GM12878 (cell line): ENCODE measurements around the gene GALNT12. TPM values are rescaled to one million over a fixed set of nuclear protein-coding genes. Genes with fewer than 3 reads are reported as not detected.

Experiments
- ATAC-seq: fragments of 200-7000 bp; cut with Tn5 transposase; 3 replicates; pipeline ENCODE4 v1.9.1; 2020; ENCODE audit warnings: mild to moderate bottlenecking, moderate library complexity
- BruUV-seq: library from RNA; stranded (reverse); fragments of 400-500 nt; replicated peaks from 2 replicates; lab custom pipeline; 2021; lab: Mats Ljungman, UMichigan
- CTCF ChIA-PET: fragments of 300-600 bp; sonication (Branson Sonifier 250); formaldehyde crosslinking; extraction: SDS; loops from one replicate; lab custom pipeline; 2021; ENCODE audit warnings: inconsistent platforms; lab: Yijun Ruan, JAX
- POLR2A ChIA-PET: fragments of 350-600 bp; formaldehyde crosslinking; extraction: SDS; loops from one replicate; lab custom pipeline; 2021; ENCODE audit warnings: inconsistent platforms; lab: Charles Lee
- RAD21 ChIA-PET: fragments of 300-600 bp; sonication (Branson Sonifier 250); formaldehyde crosslinking; loops from one replicate; lab custom pipeline; 2023; ENCODE audit warnings: antibody characterized with exemption; ENCODE audit not compliant: unreplicated experiment; lab: Charles Lee
- SMC1A ChIA-PET: fragments of 300-600 bp; sonication (Branson Sonifier 250); formaldehyde crosslinking; loops from one replicate; lab custom pipeline; 2023; ENCODE audit not compliant: unreplicated experiment, uncharacterized antibody; lab: Charles Lee
- DNase-seq: peaks from one replicate; pipeline ENCODE4 v3.0.0-alpha.2; 2011; ENCODE audit warnings: low read depth, low spot score
- FAIRE-seq: peaks from 3 replicates; lab custom pipeline; 2011; peaks lifted over from hg19 to GRCh38; lab: Jason Lieb, UNC
- H2AFZ ChIP-seq: 2 replicates; pipeline ENCODE4 v1.6.0; 2011; ENCODE audit warnings: low read depth, low read length, control low read depth; ENCODE audit not compliant: control insufficient read depth
- H3K27ac ChIP-seq: 2 replicates; pipeline ENCODE4 v1.5.1; 2011; ENCODE audit warnings: control low read depth; ENCODE audit not compliant: control insufficient read depth, insufficient read depth
- H3K27me3 ChIP-seq, 2 experiments: replicated peaks in 1 of 2; 2 replicates each; pipeline versions ENCODE4 v1.6.0 to v1.6.1; 2011; ENCODE audit warnings: low read length in 1 of 2; ENCODE audit not compliant: control insufficient read depth in 2 of 2, insufficient read depth in 2 of 2
- H3K36me3 ChIP-seq, 2 experiments: 2 replicates each; pipeline ENCODE4 v1.5.1; 2011; ENCODE audit warnings: low read length in 1 of 2; ENCODE audit not compliant: control insufficient read depth in 2 of 2, insufficient read depth in 2 of 2
- H3K4me1 ChIP-seq: 2 replicates; pipeline ENCODE4 v1.6.1; 2011; ENCODE audit warnings: mild to moderate bottlenecking, low read length, moderate library complexity, mixed read lengths; ENCODE audit not compliant: control insufficient read depth, insufficient read depth
- H3K4me2 ChIP-seq: 2 replicates; pipeline ENCODE4 v1.6.0; 2011; ENCODE audit warnings: control low read depth; ENCODE audit not compliant: control insufficient read depth, insufficient read depth
- H3K4me3 ChIP-seq: fragments of 200-600 bp; sonication (generic); 2 replicates; pipeline ENCODE4 v1.5.1; 2016
- H3K79me2 ChIP-seq: 2 replicates; pipeline ENCODE4 v1.6.0; 2011; ENCODE audit warnings: low read length; ENCODE audit not compliant: control insufficient read depth, insufficient read depth
- H3K9ac ChIP-seq: 2 replicates; pipeline ENCODE4 v1.8.0; 2011; ENCODE audit warnings: low read length, control low read depth, mixed read lengths; ENCODE audit not compliant: control insufficient read depth, insufficient read depth
- H3K9me3 ChIP-seq: replicated peaks from 3 replicates; pipeline ENCODE4 v1.5.1; 2011; ENCODE audit warnings: mild to moderate bottlenecking, low read length; ENCODE audit not compliant: control insufficient read depth, insufficient read depth
- H4K20me1 ChIP-seq: 2 replicates; pipeline ENCODE4 v1.6.0; 2011; ENCODE audit not compliant: control insufficient read depth, insufficient read depth
- BRCA1 ChIP-seq: IDR thresholded peaks from 2 replicates; pipeline ENCODE4 v1.6.1; 2011; ENCODE audit warnings: low read depth, low read length, improper control_type of control experiment
- CREB1 ChIP-seq: IDR thresholded peaks from 2 replicates; pipeline ENCODE4 v1.6.1; 2012; ENCODE audit warnings: low read depth, mild to moderate bottlenecking, inconsistent platforms
- CREM ChIP-seq: IDR thresholded peaks from 2 replicates; pipeline ENCODE4 v1.6.1; 2014; ENCODE audit warnings: antibody characterized with exemption, low read depth
- CUX1 ChIP-seq: IDR thresholded peaks from 2 replicates; pipeline ENCODE4 v1.6.1; 2012; ENCODE audit warnings: improper control_type of control experiment, low read depth, low read length; ENCODE audit not compliant: insufficient replicate concordance
- HDAC2 ChIP-seq: fragments of 200-600 bp; sonication (generic); IDR thresholded peaks from 2 replicates; pipeline ENCODE4 v1.6.1; 2017
- KLF5 ChIP-seq: fragments of 450-650 bp; IDR thresholded peaks from 2 replicates; pipeline ENCODE4 v1.6.1; 2014; ENCODE audit warnings: mild to moderate bottlenecking; ENCODE audit not compliant: partially characterized antibody
- NFXL1 ChIP-seq: fragments of 450-650 bp; IDR thresholded peaks from 2 replicates; pipeline ENCODE4 v1.6.1; 2017; ENCODE audit warnings: antibody characterized with exemption, mild to moderate bottlenecking, borderline replicate concordance
- ZNF24 ChIP-seq: fragments of 450-650 bp; IDR thresholded peaks from 2 replicates; pipeline ENCODE4 v1.6.1; 2017; ENCODE audit warnings: antibody characterized with exemption, mild to moderate bottlenecking
- ZNF592 ChIP-seq: fragments of 450-650 bp; IDR thresholded peaks from 2 replicates; pipeline ENCODE4 v1.6.1; 2017; ENCODE audit warnings: mild to moderate bottlenecking, moderate library complexity
- WGBS: methylation state at CpG from one replicate; pipeline ENCODE4 v1.1.6; 2016; ENCODE audit warnings: low lambda C conversion rate; ENCODE audit not compliant: insufficient replicate concordance, insufficient coverage; ENCODE audit errors: missing lambda C conversion rate; 5-methylcytosine and 5-hydroxymethylcytosine counted together
- in situ Hi-C: fragments of 300-500 bp; cut with MboI; formaldehyde crosslinking; loops from 9 replicates; pipeline ENCODE4 v1.14.3; 2018; ENCODE audit warnings: mixed read lengths
- intact Hi-C: fragments of 100-400 bp; cut with micrococcal nuclease; formaldehyde crosslinking; loops from one replicate; pipeline ENCODE4 v1.14.2; 2022; ENCODE audit not compliant: unreplicated experiment
- polyA plus RNA-seq, 11 experiments: library from polyadenylated mRNA; depleted of rRNA in 4 of 11; unstranded in 6 of 11; stranded (reverse) in 5 of 11; fragments of >200 nt; fragmentation: Nextera tagmentation in 4 of 11; fragmentation: Illumina TruSeq in 1 of 11; extraction: Ambion mirVana in 4 of 11; extraction: Trizol in 1 of 11; gene quantifications; 1 replicate in 1 of 11; 2 replicates in 10 of 11; pipeline versions ENCODE4 v1.2.1 to v1.2.3, GENCODE V29; 2011 to 2016; ENCODE audit warnings: inconsistent platforms in 2 of 11, missing spikeins in 2 of 11, low read depth in 1 of 11
- total RNA-seq, 4 experiments: library from RNA; depleted of rRNA in 3 of 4; stranded (reverse); fragments of >200 nt in 3 of 4; fragmentation: Illumina TruSeq in 1 of 4; extraction: Trizol in 1 of 4; gene quantifications; 2 replicates each; pipeline versions ENCODE4 v1.2.1 to v1.2.3, GENCODE V29; 2013 to 2021

The GALNT12 gene
- total and polyA plus RNA-seq, 10 of the 15 experiments (the other 5 are each of a cell fraction or from before 2014, with no cell fraction given), result 0.13 to 5.3 (median 3.2) TPM

GRCh38 chr9:98811051-98811650 is 3.7 kb downstream of the GALNT12 start (continued):
- TF ChIP-seq CUX1, result no peak
- peak; percentile 65 for TF ChIP-seq CREB1
- 0 out of 2 replicates have a peak, but pooled peaks have one; percentile 16 for TF ChIP-seq CREM

- DNase-seq (no peak), ATAC-seq (no peak), FAIRE-seq (no peak)
- Histone ChIP-seq H2AFZ (no peak overlapping the region), H3K4me3 (no peak overlapping the region), H3K9ac (no peak overlapping the region), H3K9me3 (no peaks in the 10 kb centered on the region), H3K79me2 (no peaks in the 10 kb centered on the region), H3K27ac (no peak overlapping the region), H4K20me1 (no peaks in the 10 kb centered on the region), H3K4me2 (no peak overlapping the region), H3K4me1 (no peaks in the 10 kb centered on the region), H3K36me3 (no peaks in the 10 kb centered on the region), H3K27me3 (no peaks in the 10 kb centered on the region)
- POLR2A ChIA-PET, result no interaction called here
- in situ Hi-C loops (no loop called here), intact Hi-C loops (no loop called here)
- CTCF ChIA-PET, result interaction anchor here (0.8 kb wide), 1 partner anchor 24 kb away, joined by 3 read pairs; no protein-coding TSS in a partner anchor
- RAD21 ChIA-PET, result no interaction called here
- BruUV-seq, result no TSS peak
- WGBS, result 67% methylated on average over 6 of the region's 6 CpGs
- SMC1A ChIA-PET, result no interaction called here
- TF ChIP-seq HDAC2, result no peak
- TF ChIP-seq ZNF592, result no peak
- no peak for TF ChIP-seq ZNF24
- no peak for TF ChIP-seq BRCA1
- TF ChIP-seq KLF5, result no peak
- TF ChIP-seq NFXL1, result no peak
- TF ChIP-seq CREB1, result no peak
Measured at GRCh38 chr9:98815391-98815951, 8.0 kb downstream of the GALNT12 start.
